HG03571 (cell line): ENCODE results near the gene MEP1B.
"Not testable (repeated sequence)": the region's sequence is repeated elsewhere in the genome, so short reads cannot be mapped to it uniquely, and the experiment has no call there.

Source experiments
- ATAC-seq: cut with Tn5 transposase; IDR thresholded peaks from one replicate; pipeline ENCODE4 v1.9.1; 2021; ENCODE audit not compliant: unreplicated experiment

Gene MEP1B

DNA sequence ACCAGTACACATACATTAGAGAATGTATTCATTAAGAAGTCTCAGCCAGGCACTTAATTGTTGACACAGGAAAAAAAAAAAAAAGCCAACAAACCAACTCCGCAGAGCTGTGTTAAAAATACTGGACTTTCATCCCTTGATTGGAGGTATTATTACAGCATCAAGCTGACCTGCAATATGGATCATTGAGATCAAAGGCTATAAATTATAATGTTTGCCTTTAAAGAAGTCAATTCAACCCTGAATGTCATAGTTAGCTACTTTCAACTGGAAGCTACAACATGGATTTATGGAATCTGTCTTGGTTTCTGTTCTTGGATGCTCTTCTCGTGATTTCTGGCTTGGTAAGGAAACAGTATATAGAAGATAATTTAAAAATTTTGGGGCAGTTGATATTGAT, at the start of gene MEP1B:
MEP1B (plus strand) TSS at position 250 of the 400 bp plus-strand sequence; CDS start at position 282, 32 bp downstream.
- ATAC-seq = no peak

DNA sequence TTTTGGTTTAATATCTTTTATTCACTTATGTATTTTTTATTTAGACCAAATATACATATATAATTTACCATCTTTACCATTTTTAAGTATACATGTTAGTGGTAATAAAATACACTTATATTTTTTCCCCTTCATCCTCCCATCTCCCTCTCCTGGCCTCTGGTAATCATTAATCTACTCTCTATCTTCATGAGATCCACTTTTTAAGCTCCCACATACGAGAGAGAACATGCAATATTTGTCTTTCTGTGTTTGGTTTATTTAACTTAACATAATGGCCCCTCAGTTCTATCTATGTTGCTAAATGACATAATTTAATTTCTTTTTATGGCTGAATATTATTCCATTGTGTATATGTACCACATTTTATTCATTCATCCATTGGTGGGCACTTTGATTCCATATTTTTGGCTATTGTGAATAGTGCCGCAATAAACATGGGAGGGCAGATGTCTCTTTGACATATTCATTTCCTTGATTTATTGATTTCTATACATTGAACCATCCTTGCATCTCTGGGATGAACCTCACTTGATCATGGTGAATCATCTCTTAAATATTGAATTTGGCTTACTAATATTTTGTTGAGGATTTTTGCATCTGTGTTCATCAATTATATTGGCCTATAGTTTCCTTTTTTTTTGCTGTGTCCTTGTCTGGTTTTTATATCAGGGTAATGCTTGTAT, 41.5 kb upstream of the MEP1B start:
- ATAC-seq = no peak

DNA sequence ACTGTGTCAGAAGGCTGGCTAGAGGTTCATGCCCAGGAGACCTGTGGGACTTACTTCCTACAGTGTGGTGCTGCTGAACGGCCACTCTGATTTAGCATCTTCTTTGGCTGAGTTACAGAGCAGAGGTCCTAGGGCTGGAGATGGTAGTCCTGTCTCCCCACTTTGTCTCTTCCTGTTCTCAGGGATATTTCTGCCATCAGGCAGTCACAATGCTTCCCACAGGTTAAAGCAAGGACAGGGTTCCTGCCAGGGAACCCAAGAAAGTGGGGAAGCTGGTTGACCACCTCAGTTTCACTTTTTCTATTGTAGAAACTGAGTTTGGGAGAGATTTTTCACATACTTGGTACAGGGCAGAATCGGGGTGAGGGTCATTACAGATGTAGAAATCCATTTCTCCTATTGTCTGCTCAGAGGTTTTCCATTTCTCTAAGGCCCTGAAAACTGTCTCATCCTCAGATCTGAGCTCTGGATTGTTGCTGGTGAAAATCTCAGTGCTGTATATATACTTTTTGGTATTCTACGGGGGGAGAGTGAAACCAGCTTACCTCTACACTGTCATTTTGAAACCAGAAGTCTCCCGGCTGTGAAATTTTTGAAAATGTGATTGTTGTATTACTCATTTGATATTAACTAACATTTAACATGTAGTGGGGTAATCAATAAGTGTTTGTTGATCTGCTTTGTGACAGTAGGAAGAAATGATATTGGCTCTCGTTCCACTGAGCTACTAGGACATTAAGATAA, 37.0 kb upstream of the MEP1B start:
- peak; percentile 84 for ATAC-seq

DNA sequence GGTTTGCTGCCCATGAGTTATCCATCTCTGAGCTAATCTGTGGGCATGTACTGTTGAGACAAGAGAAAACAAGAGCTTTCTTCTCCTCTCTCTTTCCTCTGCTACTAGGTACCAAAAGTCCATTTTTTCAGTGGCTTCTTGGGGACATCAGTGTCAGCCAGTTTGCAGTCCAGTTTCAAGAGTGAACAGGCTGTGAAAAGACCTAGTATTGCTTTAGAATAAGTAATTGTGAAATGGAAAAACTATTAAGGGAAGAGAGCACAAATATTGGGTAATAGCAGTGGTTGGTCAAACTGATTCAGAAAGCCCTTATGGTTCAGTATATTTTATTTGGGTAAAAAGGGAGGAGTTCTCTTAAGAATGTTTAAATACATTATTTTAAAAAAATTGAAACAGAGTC, 33.0 kb upstream of the MEP1B start:
- no peak for ATAC-seq

DNA sequence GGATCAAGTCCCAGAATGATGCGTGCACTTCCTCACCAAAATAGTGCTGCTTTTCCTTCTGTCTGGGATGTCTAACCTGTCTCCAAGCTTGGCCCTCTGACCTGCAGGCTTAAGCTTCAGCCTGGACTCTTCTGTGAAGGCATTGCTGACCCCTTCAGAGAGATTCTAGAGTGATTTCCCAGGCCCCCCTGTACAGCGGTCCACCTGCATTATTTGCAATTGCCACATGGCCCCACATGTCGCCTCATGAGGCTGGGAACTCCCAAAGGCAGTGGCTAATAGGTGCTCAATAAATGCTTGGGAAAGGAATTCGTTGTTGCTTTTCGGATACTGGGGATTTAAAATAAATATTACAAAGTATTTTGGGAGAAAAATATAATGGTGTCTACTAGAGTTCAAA, 32.3 kb upstream of the MEP1B start:
- no peak for ATAC-seq

DNA sequence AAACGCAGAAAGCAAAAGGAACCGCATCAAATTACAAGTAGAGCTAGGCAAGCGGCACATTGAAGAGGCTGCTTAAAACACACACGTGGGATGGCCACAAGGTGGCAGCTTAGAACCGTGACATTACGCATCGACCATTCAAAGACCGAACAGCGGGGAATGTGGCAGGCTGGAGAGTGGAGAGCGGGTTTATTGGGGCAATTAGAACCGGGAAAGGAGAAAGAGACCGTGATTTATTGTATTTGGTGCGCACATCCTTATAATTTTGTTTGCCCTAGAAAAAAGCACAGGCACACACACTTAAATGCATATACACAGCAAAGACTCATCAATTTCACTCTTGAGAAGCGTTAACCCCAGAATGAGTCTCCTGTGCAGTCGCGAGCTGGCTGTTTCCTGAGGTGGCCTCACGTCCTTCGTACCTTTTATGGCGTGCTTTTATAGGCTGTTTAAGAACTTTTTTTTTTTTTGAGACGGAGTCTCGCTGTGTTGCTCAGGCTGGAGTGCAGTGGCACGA, 31.7 kb upstream of the MEP1B start:
- ATAC-seq = peak; percentile 91

DNA sequence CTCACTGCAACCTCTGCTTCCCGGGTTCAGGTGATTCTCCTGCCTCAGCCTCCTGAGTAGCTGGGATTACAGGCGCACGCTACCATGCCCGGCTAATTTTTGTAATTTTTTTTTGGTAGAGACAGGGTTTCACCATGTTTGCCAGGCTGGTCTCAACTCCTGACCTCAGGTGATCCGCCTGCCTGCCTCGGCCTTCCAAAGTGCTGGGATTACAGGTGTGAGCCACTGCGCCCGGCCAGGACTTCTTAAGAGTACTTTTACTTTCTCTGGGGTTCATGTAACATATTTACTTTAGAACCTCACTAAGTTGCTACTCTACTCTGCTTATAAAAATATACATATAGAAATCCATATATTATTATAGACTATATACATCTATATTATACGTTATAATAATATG, 31.2 kb upstream of the MEP1B start:
- not testable (repeated sequence) for ATAC-seq

DNA sequence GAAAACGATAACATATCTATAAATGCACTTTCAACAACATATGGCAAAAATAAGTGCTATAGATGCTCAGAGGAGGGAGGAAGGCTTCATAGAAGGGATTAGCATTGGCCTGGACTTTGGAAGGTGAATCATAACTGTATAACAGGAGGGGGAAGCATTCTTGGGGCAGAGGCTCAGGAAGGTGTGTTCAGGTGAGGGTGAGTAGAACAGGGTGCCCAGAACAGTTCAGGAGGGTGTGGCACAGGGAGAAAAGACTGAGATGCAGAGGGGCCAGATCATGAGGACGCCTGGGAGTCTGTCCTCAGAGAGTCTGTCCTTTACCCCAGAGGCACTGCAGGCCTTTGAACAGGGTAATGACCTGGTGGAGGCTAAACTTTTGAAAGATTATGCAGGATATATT, 29.3 kb upstream of the MEP1B start:
- ATAC-seq = no peak

DNA sequence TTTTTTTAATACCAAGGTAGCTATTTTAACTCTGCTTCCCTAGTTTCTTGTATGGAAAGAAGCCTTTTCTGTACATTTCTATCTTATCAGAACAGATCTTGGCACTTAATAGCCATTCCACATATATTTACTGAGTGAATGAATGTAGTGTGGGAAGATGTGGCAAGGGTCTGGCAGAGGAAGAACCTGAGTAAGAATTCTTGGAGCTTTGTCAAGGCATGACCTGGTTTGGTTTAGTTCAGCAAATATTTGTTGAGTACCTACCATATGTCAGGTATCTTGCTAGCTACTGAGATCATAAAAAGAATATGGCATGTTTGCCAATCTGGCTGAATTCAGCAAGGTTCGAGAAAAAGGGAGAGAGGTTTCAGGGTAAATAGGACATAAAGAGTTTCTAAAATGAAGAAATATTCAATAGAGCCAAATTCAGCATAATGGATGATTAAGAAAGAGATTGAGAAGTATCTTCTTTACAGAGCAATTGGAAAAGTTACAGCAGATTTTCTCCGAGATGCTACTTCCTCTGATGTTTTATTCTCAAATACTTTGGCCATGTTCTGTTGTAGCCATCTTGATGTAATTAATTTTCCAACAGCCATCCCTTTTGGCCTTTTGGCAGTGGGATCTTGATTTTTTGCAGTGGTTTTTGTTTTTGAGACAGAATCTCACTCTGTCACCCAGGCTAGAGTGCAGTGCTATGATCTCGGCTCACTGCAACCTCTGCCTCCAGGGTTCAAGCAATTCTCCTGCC, 21.7 kb upstream of the MEP1B start:
- no peak for ATAC-seq

DNA sequence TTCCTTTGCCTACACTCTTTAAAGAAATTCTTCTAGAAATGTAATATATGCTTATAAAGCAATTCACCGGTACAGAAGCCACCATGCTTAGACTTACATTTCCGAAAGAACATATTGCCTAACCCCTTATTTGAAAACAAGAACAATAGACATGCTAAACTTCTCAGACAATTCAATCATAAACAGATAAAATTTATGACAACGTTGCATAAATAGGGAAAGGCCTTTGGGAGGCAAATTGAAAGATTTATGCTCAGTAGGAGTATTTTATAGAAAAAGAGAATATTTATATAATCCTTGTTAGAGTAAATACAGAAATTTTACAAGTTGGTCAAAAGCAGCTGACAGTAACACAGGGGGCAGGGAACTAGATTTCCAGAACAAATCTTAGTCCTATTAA, 16.2 kb upstream of the MEP1B start:
- no peak for ATAC-seq

DNA sequence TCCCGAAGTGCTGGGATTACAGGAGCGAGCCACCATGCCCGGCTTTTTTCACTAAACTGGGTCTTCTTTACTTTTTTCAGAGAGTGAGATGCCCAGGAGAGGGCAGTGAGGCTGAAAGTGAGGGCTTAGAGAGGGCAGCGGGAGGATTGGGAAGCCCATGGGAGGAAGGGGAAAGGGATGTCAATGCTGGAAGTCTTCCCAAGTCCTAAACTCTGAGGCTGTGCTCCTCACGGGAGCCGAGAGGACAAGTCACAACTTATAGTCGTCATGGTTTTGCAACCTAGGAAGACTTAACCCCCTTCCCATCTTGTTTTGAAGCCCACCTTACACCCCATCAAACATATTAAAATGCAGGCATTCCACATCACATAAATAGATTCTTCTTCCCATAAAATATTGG, 15.1 kb upstream of the MEP1B start:
- ATAC-seq = no peak

DNA sequence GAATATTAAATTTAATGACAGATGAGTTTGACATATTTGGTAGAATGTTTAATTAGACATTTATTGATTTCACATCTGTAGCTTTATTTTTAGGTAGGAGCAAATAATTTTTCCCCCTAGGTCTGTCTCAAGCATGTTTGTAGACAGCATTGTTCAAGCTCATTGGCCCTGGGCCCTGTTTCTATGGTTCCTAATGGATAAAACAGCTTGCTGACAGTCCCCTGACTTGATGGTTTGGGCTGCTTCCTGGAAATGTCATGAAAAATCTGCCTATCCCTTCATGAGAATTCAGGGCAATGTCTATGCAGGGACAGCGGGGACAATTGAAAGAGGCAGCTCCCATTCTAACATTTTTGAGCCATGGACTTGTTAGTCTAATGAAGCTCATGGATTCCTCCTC, 14.6 kb upstream of the MEP1B start:
- ATAC-seq = no peak

DNA sequence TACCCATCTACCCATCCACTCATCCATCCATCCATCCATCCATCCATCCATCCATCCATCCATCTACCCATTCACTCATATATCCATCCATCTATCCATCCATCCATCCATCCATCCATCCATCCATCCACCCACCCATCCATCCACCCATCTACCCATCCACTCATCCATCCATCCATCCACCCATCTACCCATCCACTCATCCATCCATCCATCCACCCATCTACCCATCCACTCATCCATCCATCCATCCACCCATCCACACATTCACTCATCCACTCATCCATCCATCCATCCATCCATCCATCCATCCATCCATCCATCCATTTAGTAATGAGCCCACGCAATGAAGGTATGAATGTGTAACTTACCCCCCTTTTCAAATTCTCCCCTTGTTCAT, 13.1 kb upstream of the MEP1B start:
- ATAC-seq = not testable (repeated sequence)

DNA sequence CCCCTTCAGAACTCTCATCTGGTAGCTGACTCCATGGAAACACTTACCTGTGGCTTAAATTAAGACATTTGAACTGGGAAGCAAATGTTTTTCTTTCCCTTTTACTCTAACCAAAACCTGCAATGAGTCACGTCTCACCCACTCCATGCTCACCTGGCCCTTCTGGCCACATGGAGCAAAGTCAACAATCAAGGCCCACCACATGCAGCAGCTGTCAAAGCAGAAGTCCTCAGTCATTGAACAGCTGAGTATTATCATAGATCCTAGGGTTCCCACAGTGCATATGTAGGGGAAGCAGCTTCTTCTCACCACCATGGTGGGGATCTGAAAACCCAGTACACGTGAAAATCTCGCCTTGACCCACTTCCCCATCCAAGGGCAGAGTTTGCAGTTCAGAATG, 12.3 kb upstream of the MEP1B start:
- no peak for ATAC-seq

DNA sequence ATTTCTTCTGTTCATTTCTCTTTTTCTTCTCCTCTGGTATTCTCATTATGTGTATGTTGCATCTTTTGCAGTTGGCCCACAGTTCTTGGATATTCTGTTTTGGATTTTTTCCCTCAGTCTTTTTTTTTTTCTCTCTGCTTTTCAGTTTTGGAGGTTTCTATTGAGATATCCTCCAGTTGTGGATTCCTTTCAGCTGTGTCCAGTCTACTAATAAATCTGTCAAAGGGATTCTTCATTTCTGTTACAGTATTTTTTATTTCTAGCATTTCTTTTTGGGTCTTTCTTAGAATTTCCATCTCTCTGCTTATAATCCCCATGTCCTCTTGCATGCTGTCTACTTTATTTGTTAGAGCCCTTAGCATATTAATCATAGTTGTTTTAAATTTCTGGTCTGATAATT, 6.3 kb upstream of the MEP1B start:
- no peak for ATAC-seq

DNA sequence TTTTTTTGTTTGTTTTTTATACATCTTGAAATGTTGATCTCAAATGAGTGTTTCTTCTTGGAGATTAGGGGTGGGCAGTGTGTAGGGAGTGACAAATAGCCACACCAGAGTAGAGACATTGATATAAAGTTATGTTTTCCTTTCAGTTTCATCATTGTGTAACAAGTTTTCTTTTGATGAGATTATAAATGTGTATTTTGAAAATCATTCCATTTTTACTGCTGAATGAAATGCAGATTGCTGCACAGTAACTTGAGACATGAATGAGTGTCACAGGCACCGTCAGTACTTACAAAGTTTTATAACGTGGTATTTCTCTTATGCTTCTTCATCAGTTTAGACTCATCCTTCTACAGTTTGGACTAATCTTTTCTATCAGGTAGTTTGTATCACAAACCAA, 370 bp downstream of the MEP1B start:
- ATAC-seq = no peak

DNA sequence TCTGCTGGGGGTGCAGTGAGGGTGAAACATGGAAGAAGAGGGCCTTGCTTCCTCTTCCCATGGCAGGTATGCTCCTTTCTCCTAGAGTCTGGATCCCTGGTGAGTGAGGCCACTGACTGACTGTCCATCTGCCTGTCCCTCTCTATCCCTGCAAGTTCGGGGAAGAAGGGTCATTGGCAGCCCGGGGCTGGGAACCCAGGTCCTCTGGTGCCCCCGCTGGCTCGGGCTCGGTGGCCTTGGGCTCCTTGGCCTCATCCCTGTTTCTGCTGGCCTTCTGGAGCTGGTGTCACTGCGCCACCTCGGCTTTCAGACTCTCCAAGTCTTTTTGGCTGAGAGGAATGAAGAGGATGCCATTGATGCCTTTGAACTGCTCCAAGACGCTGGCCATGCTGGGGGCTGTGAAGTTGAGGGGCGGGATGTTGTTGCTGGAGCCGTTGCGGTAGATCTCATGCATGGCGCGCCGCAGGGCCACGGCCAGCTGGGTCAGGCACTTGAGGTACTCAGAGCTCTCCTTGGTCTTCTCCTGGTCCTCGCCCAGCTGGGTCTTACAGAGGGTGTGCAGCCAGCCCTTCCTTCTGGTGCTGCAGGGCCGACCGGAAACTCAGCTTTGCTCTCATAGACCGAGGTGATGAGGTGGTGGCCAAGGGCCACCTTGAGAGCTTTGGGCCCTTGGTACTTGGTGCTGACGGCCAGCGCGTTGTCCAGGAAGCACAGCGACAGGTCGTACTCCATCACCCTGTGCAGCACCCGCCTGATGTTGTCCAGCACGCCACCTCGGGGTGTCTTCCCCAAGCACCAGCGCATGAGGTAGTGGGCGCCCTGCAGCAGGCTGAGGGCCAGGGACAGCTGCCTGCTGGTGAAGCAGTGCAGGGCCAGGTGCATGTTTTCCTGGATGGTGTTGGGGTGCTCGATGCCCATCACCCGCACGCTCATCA, 6.3 kb downstream of the MEP1B start:
- ATAC-seq = no peak

DNA sequence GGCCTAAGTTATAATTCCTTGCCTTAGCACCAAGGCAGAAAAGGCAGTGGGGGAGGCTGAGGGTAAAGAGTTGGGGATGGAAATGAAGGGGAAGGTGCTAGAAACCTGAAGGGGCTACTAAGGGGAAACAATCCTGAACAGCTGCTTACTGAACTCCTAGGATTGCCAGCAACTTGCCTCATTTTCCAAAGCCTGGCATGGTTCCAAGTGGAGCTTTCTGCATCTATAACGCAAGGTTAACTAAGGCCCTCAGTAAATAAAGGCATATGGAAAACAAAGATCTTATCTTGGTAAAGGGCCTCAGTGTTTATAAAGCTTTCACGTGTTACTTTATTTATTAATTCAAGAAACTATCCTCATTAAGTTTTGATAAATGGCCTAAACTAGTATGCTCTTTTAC, 10.9 kb downstream of the MEP1B start:
- no peak for ATAC-seq

DNA sequence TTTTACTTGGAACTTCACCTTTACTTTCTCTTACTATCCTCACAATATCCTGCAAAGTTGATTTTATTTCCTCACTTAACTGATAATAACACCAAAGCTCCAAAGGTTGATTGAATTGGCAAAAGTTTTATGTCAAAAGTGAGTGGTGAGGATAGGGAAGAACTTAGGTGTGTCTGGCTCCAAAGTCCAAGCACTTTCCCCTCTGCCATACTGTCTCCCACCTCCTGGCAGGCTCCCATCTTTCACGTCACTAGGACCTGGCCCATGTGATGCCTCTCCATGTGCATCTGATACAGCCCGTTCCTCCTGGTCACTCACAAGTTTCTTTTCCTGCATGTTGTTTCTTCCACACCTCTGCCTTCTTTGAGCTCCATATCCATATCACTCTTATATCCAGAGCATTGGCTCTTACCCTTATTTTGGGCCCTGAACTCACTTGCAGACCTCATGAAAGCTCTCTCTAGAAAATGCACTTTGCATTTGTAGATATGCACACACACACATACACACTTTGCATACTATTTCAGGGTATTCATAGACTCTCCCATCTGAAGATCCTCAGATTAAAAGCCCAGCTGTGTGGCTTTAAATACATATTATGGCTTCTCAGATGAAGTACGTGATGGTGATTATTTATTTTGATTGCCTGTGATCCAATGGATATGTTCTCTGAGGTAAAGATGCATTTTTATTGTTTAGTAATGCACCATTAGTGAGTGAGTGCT, 12.3 kb downstream of the MEP1B start:
- ATAC-seq = no peak

DNA sequence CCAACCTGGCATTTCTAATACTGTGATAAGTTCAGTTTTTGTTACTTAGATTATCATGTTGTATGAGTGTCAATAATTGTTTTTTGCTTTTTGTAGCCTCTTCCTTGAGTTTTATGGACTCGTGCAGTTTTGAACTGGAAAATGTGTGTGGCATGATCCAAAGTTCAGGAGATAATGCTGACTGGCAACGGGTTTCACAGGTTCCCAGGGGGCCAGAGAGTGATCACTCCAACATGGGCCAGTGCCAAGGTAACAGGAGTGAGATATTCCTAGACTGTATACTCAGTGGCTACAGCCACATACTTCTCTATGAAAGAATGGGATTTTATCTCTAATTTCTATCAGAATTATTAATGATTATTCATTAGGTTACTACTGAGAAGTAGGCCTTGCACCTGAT, 18.2 kb downstream of the MEP1B start:
- ATAC-seq = no peak
